B cell (primary cell): Measurements from ENCODE around the gene JUNB. TPM values are rescaled to one million over a fixed set of nuclear protein-coding genes. Genes with fewer than 3 reads are reported as not detected.

Source experiments
- ATAC-seq: fragments of 200-7000 bp; cut with Tn5 transposase; one replicate; pipeline ENCODE4 v1.10.0; 2021; ENCODE audit warnings: low read depth, mild to moderate bottlenecking, moderate number of reproducible peaks, moderate library complexity
- CTCF ChIA-PET: fragments of 350-600 bp; sonication (Branson Sonifier 250); formaldehyde crosslinking; loops from one replicate; lab custom pipeline; 2021; ENCODE audit warnings: antibody characterized with exemption, inconsistent platforms; lab: Charles Lee
- POLR2A ChIA-PET: fragments of 350-600 bp; sonication (Branson Sonifier 250); formaldehyde crosslinking; loops from one replicate; lab custom pipeline; 2021; ENCODE audit warnings: antibody characterized with exemption; lab: Charles Lee
- DNase-seq: peaks from one replicate; pipeline ENCODE4 v3.0.0; 2013
- H2AFZ ChIP-seq: 2 replicates; pipeline ENCODE4 v1.6.1; 2012; ENCODE audit warnings: mild to moderate bottlenecking, low read depth, low read length; ENCODE audit not compliant: insufficient read depth, poor library complexity, severe bottlenecking
- H3K27ac ChIP-seq, 2 donors: 1 replicate in 1 of 2; 2 replicates in 1 of 2; pipeline ENCODE4 v1.5.1; 2012 to 2013; ENCODE audit warnings: low read length in 2 of 2, mild to moderate bottlenecking in 2 of 2, moderate library complexity in 1 of 2
- H3K27me3 ChIP-seq, 4 experiments: fragments of 200-600 bp in 1 of 4; sonication (generic) in 1 of 4; replicated peaks in 1 of 4; 1 replicate in 2 of 4; 2 replicates in 2 of 4; pipeline versions ENCODE4 v1.6.1 to v1.7.0; 2013 to 2016; ENCODE audit warnings: low read length in 3 of 4, mild to moderate bottlenecking in 2 of 4, mixed read lengths in 1 of 4, moderate library complexity in 1 of 4; ENCODE audit not compliant: insufficient read depth in 4 of 4, control insufficient read depth in 3 of 4; ENCODE audit errors: control extremely low read depth in 1 of 4
- H3K36me3 ChIP-seq, 2 experiments: replicated peaks in 1 of 2; 1 replicate in 1 of 2; 2 replicates in 1 of 2; pipeline versions ENCODE4 v1.6.1 to v1.7.1; 2013; ENCODE audit warnings: low read length in 1 of 2; ENCODE audit not compliant: insufficient read depth in 2 of 2, control insufficient read depth in 1 of 2; ENCODE audit errors: control extremely low read depth in 1 of 2, extremely low read depth in 1 of 2
- H3K4me1 ChIP-seq, 2 donors: fragments of 200-600 bp in 1 of 2; sonication (generic) in 1 of 2; 1 replicate in 1 of 2; 2 replicates in 1 of 2; pipeline versions ENCODE4 v1.5.1 to v1.6.1; 2013 to 2017; ENCODE audit warnings: low read length in 2 of 2; ENCODE audit not compliant: control insufficient read depth in 2 of 2, insufficient read depth in 2 of 2
- H3K4me2 ChIP-seq: replicated peaks from 2 replicates; pipeline ENCODE3; 2012; ENCODE audit warnings: mild to moderate bottlenecking, low read depth, low read length; ENCODE audit not compliant: poor library complexity, severe bottlenecking
- H3K4me3 ChIP-seq, 5 experiments: fragments of 200-600 bp in 1 of 5; sonication (generic) in 1 of 5; 1 replicate in 3 of 5; 2 replicates in 2 of 5; pipeline versions ENCODE4 v1.5.1 to v1.7.0; 2011 to 2016; ENCODE audit warnings: low read length in 4 of 5, mild to moderate bottlenecking in 4 of 5, low read depth in 2 of 5, control low read depth in 1 of 5, moderate library complexity in 1 of 5; ENCODE audit not compliant: insufficient read depth in 1 of 5; ENCODE audit errors: control extremely low read depth in 1 of 5, extremely low read depth in 1 of 5
- H3K79me2 ChIP-seq: fragments of 200-600 bp; sonication (generic); one replicate; pipeline ENCODE4 v1.6.0; 2016; ENCODE audit warnings: low read length; ENCODE audit not compliant: control insufficient read depth, insufficient read depth
- H3K9ac ChIP-seq: fragments of 200-600 bp; sonication (generic); 2 replicates; pipeline ENCODE4 v1.6.1; 2017; ENCODE audit warnings: mild to moderate bottlenecking, low read length, moderate library complexity
- H3K9me3 ChIP-seq, 3 donors: one replicate each; pipeline versions ENCODE4 v1.6.1 to v1.7.1; 2013; ENCODE audit warnings: low read length in 2 of 3; ENCODE audit not compliant: control insufficient read depth in 2 of 3, insufficient read depth in 1 of 3; ENCODE audit errors: control extremely low read depth in 1 of 3
- H4K20me1 ChIP-seq: 2 replicates; pipeline ENCODE4 v1.6.0; 2012; ENCODE audit warnings: mild to moderate bottlenecking, low read length; ENCODE audit not compliant: insufficient read depth, control insufficient read depth, poor library complexity, severe bottlenecking
- H3K27ac Mint-ChIP-seq: one replicate; pipeline ENCODE4 v1.8.0; 2021; ENCODE audit warnings: mixed read lengths
- H3K27me3 Mint-ChIP-seq: one replicate; pipeline ENCODE4 v1.8.0; 2021; ENCODE audit warnings: mixed read lengths
- H3K4me1 Mint-ChIP-seq: one replicate; pipeline ENCODE4 v1.8.0; 2021; ENCODE audit warnings: mixed read lengths
- H3K4me3 Mint-ChIP-seq: one replicate; pipeline ENCODE4 v1.8.0; 2021; ENCODE audit warnings: mixed read lengths
- H3K9me3 Mint-ChIP-seq: one replicate; pipeline ENCODE4 v1.8.0; 2022; ENCODE audit warnings: mixed read lengths; ENCODE audit not compliant: insufficient read depth
- EZH2 ChIP-seq: IDR thresholded peaks from 2 replicates; pipeline ENCODE4 v1.6.1; 2012; ENCODE audit warnings: borderline replicate concordance, low read depth, mild to moderate bottlenecking, moderate library complexity, low read length; ENCODE audit not compliant: insufficient read depth, poor library complexity, severe bottlenecking
- WGBS: methylation state at CpG from one replicate; pipeline ENCODE4 v1.1.5; 2013; ENCODE audit warnings: missing lambda C conversion rate; ENCODE audit not compliant: insufficient coverage; 5-methylcytosine and 5-hydroxymethylcytosine counted together
- intact Hi-C: fragments of 100-400 bp; cut with micrococcal nuclease; formaldehyde crosslinking; loops from one replicate; pipeline ENCODE4 v1.10.0; 2022
- polyA plus RNA-seq: library from polyadenylated mRNA; depleted of rRNA; stranded (reverse); fragments of >200 nt; gene quantifications from 2 replicates; pipeline ENCODE4 v1.2.3, GENCODE V29; 2012
- total RNA-seq, 2 donors: library from RNA; stranded (reverse); fragments of 120-200 nt in 1 of 2; gene quantifications; 1 replicate in 1 of 2; 2 replicates in 1 of 2; pipeline versions ENCODE4 v1.2.3 to v1.2.4, GENCODE V29; 2013 to 2022
- TF ChIP-seq, protein P1 (sequence below): fragments of 200-600 bp; IDR thresholded peaks from one replicate; pipeline ENCODE4 v1.8.0; 2022; ENCODE audit warnings: antibody characterized with exemption, mild to moderate bottlenecking

JUNB gene
- total and polyA plus RNA-seq, 2 donors (not counting 1 experiment from before 2014, with no cell fraction given): 206 to 4,055 TPM

DNA sequence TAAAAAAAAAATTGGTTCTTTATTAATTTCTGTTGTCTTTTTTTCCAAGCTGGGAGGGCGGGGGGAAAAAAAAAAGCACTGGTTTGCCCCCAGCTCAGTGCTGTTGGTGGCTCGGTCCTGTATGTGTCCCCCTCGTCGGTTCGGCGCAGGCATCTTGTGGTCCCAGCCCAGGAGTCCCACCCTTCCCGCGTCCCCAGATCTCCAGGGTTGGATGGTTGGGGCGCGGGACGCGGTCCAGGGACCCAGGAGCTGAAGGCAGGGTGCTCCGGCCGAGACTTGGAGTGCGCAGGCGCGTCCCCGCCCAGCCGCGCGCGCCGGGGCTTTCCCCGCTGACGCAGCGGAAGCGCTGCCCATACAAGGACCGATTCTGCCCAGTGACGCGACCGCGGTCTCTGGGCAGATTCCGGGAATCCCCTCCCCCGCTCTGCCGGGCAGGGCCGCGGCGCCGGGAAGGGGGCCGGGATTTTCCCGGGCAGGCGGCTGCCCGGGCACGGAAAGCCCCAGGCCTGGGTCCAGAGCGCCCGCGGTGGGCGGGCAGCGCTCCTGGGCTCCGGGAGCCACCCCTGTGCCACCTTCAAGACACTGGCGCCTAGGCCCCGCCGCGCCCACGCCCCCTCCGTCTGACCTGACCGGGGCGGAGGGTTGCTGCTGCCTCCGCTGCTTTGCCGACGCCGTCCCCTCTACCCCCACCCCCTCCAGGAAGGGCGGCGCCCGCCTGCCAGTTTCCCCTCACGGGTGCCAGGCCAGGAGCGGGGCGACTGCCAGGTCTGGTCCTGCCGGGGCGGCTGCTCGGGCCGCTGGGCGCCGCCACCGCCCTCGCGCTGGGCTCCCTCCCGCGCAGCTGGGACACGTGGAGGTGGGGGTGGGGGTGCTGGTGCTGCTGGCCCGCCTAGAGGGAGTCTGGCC is 2.3 kb downstream of the JUNB start:
- Histone ChIP-seq H3K4me3 (peak overlapping the region; percentile 86 to 99 (median 97)), H4K20me1 (peaks cover 19% of the 10 kb centered on the region), H3K9ac (peak overlapping the region; percentile 86), H3K36me3 (peaks cover 0 to 4% of the 10 kb centered on the region in 2 experiments), H3K27me3 (no peaks in the 10 kb centered on the region), H3K4me1 (peaks cover 29 to 44% of the 10 kb centered on the region in 2 donors), H3K79me2 (peaks cover 25% of the 10 kb centered on the region), H3K27ac (peak overlapping the region; percentile 95 to 97), H3K9me3 (no peaks in the 10 kb centered on the region), H3K4me2 (peak overlapping the region; percentile 91), H2AFZ (no peak overlapping the region)
- Mint-ChIP-seq H3K9me3 (no peaks in the 10 kb centered on the region), H3K27me3 (no peaks in the 10 kb centered on the region), H3K4me3 (peak overlapping the region; percentile 97), H3K4me1 (peaks cover 38% of the 10 kb centered on the region), H3K27ac (peak overlapping the region; percentile 99)
- WGBS: under 1% methylated on average over 80 of the region's 81 CpGs
- TF ChIP-seq, protein P1, sequence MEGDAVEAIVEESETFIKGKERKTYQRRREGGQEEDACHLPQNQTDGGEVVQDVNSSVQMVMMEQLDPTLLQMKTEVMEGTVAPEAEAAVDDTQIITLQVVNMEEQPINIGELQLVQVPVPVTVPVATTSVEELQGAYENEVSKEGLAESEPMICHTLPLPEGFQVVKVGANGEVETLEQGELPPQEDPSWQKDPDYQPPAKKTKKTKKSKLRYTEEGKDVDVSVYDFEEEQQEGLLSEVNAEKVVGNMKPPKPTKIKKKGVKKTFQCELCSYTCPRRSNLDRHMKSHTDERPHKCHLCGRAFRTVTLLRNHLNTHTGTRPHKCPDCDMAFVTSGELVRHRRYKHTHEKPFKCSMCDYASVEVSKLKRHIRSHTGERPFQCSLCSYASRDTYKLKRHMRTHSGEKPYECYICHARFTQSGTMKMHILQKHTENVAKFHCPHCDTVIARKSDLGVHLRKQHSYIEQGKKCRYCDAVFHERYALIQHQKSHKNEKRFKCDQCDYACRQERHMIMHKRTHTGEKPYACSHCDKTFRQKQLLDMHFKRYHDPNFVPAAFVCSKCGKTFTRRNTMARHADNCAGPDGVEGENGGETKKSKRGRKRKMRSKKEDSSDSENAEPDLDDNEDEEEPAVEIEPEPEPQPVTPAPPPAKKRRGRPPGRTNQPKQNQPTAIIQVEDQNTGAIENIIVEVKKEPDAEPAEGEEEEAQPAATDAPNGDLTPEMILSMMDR: no peak
- TF ChIP-seq EZH2: no peak
- POLR2A ChIA-PET: interaction anchor here (0.5 to 6.8 kb wide), 16 partner anchors 11 to 362 kb away, joined by 3 to 233 read pairs (median 7); partner anchors contain the start of genes DHPS, GCDH, GET3 and HOOK2
- ATAC-seq (peak; percentile 25), DNase-seq (peak; percentile 99)
- CTCF ChIA-PET: interaction anchor here (0.6 to 17.9 kb wide), 5 partner anchors 13 to 241 kb away, joined by 3 to 1147 read pairs (median 4); partner anchors contain the start of genes HOOK2 and RNASEH2A
- intact Hi-C loops: loop anchor here (5.0 kb wide), 3 partner anchors 61 to 1044 kb away; partner anchors contain the start of genes TRIR, ZNF490 and ZNF791
